RWPE2 (cell line): ENCODE measurements around the gene SLC30A5.

ENCODE experiments used
- ATAC-seq: fragments of 200-7000 bp; cut with Tn5 transposase; 3 replicates; pipeline ENCODE4 v1.9.1; 2021; ENCODE audit warnings: low read depth
- DNase-seq: peaks from one replicate; pipeline ENCODE4 v3.0.0-alpha.2; 2020; ENCODE audit warnings: low spot score
- H3K27ac ChIP-seq: fragments of 450-650 bp; 2 replicates; pipeline ENCODE4 v1.5.1; 2017; ENCODE audit warnings: mild to moderate bottlenecking; ENCODE audit not compliant: poor library complexity, severe bottlenecking
- H3K27me3 ChIP-seq: fragments of 250-450 bp; sonication (Bioruptor Pico); 2 replicates; pipeline ENCODE4 v1.5.1; 2021; ENCODE audit warnings: mild to moderate bottlenecking, moderate library complexity; ENCODE audit not compliant: insufficient read depth, poor library complexity, severe bottlenecking
- H3K36me3 ChIP-seq: fragments of 250-450 bp; sonication (Bioruptor Pico); 2 replicates; pipeline ENCODE4 v1.5.1; 2020; ENCODE audit warnings: low read depth, mild to moderate bottlenecking, moderate library complexity
- H3K4me1 ChIP-seq: fragments of 250-450 bp; sonication (Bioruptor Pico); 2 replicates; pipeline ENCODE4 v1.5.1; 2021; ENCODE audit warnings: mild to moderate bottlenecking, moderate library complexity; ENCODE audit not compliant: insufficient read depth, poor library complexity, severe bottlenecking
- H3K4me3 ChIP-seq: fragments of 250-450 bp; sonication (Bioruptor Pico); 2 replicates; pipeline ENCODE4 v1.5.1; 2021; ENCODE audit warnings: mild to moderate bottlenecking, moderate library complexity; ENCODE audit not compliant: severe bottlenecking
- H3K9me3 ChIP-seq: fragments of 250-450 bp; sonication (Bioruptor Pico); 2 replicates; pipeline ENCODE4 v1.5.1; 2021; ENCODE audit warnings: mild to moderate bottlenecking, moderate library complexity; ENCODE audit not compliant: severe bottlenecking
- CTCF ChIP-seq: fragments of 450-650 bp; IDR thresholded peaks from one replicate; pipeline ENCODE4 v1.5.1; 2017; ENCODE audit warnings: mild to moderate bottlenecking, moderate library complexity; ENCODE audit not compliant: poor library complexity, severe bottlenecking

Gene SLC30A5

DNA sequence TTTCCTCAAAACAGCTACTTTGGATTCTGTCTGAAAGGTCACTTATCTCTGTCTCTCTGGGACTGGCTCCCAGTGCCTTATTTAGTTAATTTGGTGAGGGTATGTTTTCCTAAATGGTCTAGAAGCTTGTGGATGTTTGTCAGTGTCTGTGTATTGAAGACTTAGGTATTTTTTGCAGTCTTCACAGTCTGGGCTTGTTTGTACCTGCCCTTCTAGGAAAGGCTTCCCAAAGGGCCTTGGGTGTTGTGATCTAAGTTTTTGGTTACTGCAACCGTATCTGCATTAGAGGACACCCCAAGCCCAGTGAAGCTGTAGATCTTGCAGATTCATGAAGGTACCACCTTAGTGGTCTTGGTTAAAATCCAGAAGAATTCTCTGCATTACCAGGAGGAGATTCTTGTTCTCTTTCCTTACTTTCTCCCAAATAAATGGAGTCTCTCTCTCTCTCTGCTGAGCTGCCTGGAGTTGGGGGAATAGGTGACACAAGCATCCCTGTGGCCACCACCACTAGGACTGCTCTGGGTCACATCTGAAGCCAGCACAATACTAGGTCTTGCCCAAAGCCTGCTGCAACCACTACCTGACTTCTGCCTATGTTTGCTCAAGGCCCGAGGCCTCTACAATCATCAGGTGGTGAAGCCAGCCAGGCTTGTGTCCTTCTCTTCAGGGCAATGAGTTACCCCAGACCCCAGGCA lies 55.3 kb downstream of the SLC30A5 start:
- TF ChIP-seq CTCF = no peak
- ATAC-seq = no peak
- H3K9me3 ChIP-seq = no peaks in the 10 kb centered on the region

DNA sequence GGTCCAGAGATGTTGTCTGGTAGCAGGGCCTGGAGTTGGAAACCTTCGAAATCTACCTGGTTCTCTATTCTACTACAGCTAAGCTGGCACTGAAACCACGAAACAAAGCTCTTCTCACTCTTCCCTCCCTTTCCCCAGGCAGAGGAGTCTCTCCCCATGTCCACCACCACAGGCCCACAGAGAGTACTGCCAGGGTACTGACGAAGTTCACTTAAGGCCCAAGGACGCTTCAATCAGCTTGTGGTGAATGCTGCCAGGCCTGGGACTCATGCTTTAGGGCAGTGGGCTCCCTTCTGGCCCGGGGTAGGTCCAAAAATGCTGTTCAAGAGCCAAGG lies 55.8 kb downstream of the SLC30A5 start:
- no peak for TF ChIP-seq CTCF
- DNase-seq (no peak), ATAC-seq (no peak)
- no peaks in the 10 kb centered on the region for H3K4me1 ChIP-seq
- H3K4me3 ChIP-seq = no peak overlapping the region
- H3K9me3 ChIP-seq = no peaks in the 10 kb centered on the region
- H3K27me3 ChIP-seq = no peaks in the 10 kb centered on the region
- no peak overlapping the region for H3K27ac ChIP-seq
- no peaks in the 10 kb centered on the region for H3K36me3 ChIP-seq

More for the DNA sequence above, 55.3 kb downstream of the SLC30A5 start:
- DNase-seq = no peak
- Histone ChIP-seq H3K27me3 (no peaks in the 10 kb centered on the region), H3K36me3 (no peaks in the 10 kb centered on the region), H3K4me3 (no peak overlapping the region), H3K4me1 (no peaks in the 10 kb centered on the region), H3K27ac (no peak overlapping the region)

DNA sequence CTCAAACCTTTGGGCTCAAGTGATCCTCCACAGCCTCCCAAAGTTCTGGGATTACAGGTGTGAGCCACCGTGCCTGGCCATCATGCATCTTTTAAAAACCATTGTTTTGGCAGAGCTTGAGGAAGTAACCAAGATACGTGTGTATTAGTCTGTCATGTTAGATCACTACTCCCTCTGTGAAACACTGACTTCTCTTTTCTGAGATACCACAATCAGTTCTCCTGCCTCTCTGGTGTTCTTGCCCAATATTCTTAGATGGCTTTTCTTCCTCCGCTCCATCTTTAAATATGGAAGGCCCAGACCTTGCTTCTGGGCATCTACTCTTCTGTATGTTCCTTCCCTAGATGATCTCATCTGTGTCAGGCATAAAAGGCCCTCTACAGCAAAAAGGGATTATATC lies 58.9 kb downstream of the SLC30A5 start:
- no peaks in the 10 kb centered on the region for H3K9me3 ChIP-seq
- no peak overlapping the region for H3K4me3 ChIP-seq
- no peak for DNase-seq
- no peak for ATAC-seq
- H3K27me3 ChIP-seq = no peaks in the 10 kb centered on the region
- no peak for TF ChIP-seq CTCF
- H3K27ac ChIP-seq = no peak overlapping the region
- H3K36me3 ChIP-seq = no peaks in the 10 kb centered on the region
- no peaks in the 10 kb centered on the region for H3K4me1 ChIP-seq

DNA sequence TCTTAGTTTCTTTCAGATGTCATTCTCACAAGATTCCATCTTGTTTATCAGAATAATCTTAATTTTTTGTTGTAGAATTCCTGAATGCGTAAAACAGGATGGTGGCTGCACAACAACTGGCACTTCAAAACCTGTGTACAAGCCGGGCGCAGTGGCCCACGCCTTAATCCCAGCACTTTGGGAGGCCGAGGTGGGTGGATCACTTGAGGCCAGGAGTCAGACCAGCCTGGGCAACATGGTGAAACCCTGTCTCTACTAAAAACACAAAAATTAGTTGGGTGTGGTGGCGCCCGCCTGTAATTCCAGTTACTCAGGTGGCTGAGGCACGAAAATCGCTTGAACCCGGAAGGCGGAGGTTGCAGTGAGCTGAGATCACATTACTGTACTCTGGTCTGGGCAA lies 62.6 kb downstream of the SLC30A5 start:
- H3K4me1 ChIP-seq = no peaks in the 10 kb centered on the region
- no peaks in the 10 kb centered on the region for H3K9me3 ChIP-seq
- no peak overlapping the region for H3K27ac ChIP-seq
- TF ChIP-seq CTCF = no peak
- no peaks in the 10 kb centered on the region for H3K27me3 ChIP-seq
- DNase-seq = no peak
- no peak overlapping the region for H3K4me3 ChIP-seq
- H3K36me3 ChIP-seq = no peaks in the 10 kb centered on the region
- ATAC-seq = no peak

DNA sequence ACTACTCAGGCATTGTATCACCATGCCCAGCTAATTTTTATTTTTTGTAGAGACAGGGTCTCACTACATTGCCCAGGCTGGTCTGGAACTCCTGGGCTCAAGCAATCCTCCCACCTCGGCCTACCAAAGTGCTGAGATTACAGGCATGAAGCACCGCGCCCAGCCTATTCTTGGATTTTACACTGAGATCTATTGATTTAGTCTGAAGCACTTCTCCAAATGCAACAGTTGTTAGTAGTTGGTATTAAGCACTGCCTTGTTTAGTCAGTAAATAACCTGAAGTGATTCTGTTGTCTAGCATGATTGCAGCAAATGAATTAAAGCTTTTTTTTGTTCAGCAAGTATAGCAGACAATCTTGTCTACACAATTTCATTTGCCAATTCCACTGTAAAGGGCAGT lies 64.2 kb downstream of the SLC30A5 start:
- H3K9me3 ChIP-seq = no peaks in the 10 kb centered on the region
- no peaks in the 10 kb centered on the region for H3K36me3 ChIP-seq
- H3K27me3 ChIP-seq = no peaks in the 10 kb centered on the region
- TF ChIP-seq CTCF = no peak
- no peaks in the 10 kb centered on the region for H3K4me1 ChIP-seq
- no peak for ATAC-seq
- no peak overlapping the region for H3K27ac ChIP-seq
- no peak overlapping the region for H3K4me3 ChIP-seq
- DNase-seq = no peak
